Gastrocnemius medialis (tissue), 4 donors: Measurements from ENCODE around the gene POLR3A. TPM values are rescaled to one million over a fixed set of nuclear protein-coding genes. Genes with fewer than 3 reads are reported as not detected.
"Not testable (repeated sequence)": the region's sequence is repeated elsewhere in the genome, so short reads cannot be mapped to it uniquely, and the experiment has no call there.

ENCODE experiments used
- ATAC-seq, 2 donors: fragments of 150-250 bp; one replicate each; pipeline ENCODE4 v1.9.1; 2016
- DNase-seq, 2 donors: peaks; one replicate each; pipeline ENCODE4 v3.0.0-alpha.2; 2019
- H3K27ac ChIP-seq, 4 donors: fragments of 200-600 bp; sonication (generic); 1 replicate in 1 of 4; 2 replicates in 3 of 4; pipeline ENCODE4 v1.5.1; 2016 to 2018; ENCODE audit warnings: mild to moderate bottlenecking in 2 of 4, moderate library complexity in 1 of 4
- H3K27me3 ChIP-seq, 3 donors: fragments of 200-600 bp; sonication (generic) in 2 of 3; 1 replicate in 1 of 3; 2 replicates in 2 of 3; pipeline versions ENCODE4 v1.5.1 to v1.6.0; 2016 to 2019; ENCODE audit warnings: mild to moderate bottlenecking in 1 of 3, moderate library complexity in 1 of 3
- H3K36me3 ChIP-seq, 2 donors: fragments of 200-600 bp; sonication (generic) in 1 of 2; one replicate each; pipeline ENCODE4 v1.5.1; 2017 to 2018
- H3K4me1 ChIP-seq, 2 donors: fragments of 200-600 bp; sonication (generic) in 1 of 2; one replicate each; pipeline ENCODE4 v1.5.1; 2016 to 2017; ENCODE audit warnings: mild to moderate bottlenecking in 2 of 2
- H3K4me3 ChIP-seq, 4 donors: fragments of 200-600 bp; sonication (generic) in 3 of 4; 1 replicate in 1 of 4; 2 replicates in 3 of 4; pipeline ENCODE4 v1.5.1; 2016 to 2019; ENCODE audit warnings: mild to moderate bottlenecking in 2 of 4
- H3K9me3 ChIP-seq, 3 donors: fragments of 200-600 bp; sonication (generic) in 2 of 3; 1 replicate in 1 of 3; 2 replicates in 2 of 3; pipeline ENCODE4 v1.5.1; 2016 to 2019
- POLR2A ChIP-seq, 2 donors: fragments of 450-650 bp; IDR thresholded peaks; one replicate each; pipeline ENCODE4 v1.6.1; 2017; ENCODE audit warnings: antibody characterized with exemption in 2 of 2, mild to moderate bottlenecking in 2 of 2, moderate library complexity in 2 of 2
- in situ Hi-C, 4 donors: fragments of 200-750 bp; cut with MboI; loops; one replicate each; pipeline versions ENCODE4 v1.15.0 to v1.8.0; 2017; ENCODE audit warnings: low sequenced_read_pairs in 4 of 4
- intact Hi-C: fragments of 100-400 bp; cut with DNase I; formaldehyde crosslinking; loops from one replicate; pipeline ENCODE4 v1.15.1; 2023; ENCODE audit warnings: low total_unique reads
- total RNA-seq, 4 donors: library from RNA; depleted of rRNA; stranded (reverse); fragments of >200 nt; gene quantifications; one replicate each; pipeline versions ENCODE4 v1.1.0 to v1.2.3, GENCODE V29; 2016
- TF ChIP-seq, protein P1 (sequence below), 5 experiments: fragments of 450-650 bp in 3 of 5; fragments of 200-600 bp in 2 of 5; sonication (generic) in 2 of 5; IDR thresholded peaks in 4 of 5; conservative IDR thresholded peaks in 1 of 5; 1 replicate in 4 of 5; 2 replicates in 1 of 5; pipeline ENCODE4 v1.5.1; 2016 to 2019; ENCODE audit warnings: antibody characterized with exemption in 5 of 5, mild to moderate bottlenecking in 3 of 5, moderate library complexity in 3 of 5

The POLR3A gene
- total RNA-seq, 4 donors from 2014 or later = 11.0 to 17.4 (median 15.5) TPM

DNA sequence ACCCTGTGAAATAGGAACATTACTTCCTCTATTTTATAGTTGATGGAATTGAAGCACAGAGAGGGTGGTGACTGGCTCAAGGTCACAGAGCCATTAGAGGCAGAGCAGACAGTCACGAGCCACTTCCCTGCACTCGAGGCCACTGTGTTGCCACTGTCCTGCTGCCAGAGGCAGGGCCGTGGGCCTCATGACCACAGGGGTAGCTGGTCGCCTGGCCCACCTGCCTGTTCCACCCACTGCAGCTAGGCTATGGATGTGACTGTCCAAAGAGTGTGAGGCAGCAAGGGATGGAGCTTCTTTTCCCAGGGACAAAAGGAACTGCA, 42.5 kb upstream of the POLR3A start:
- Histone ChIP-seq H3K9me3 (peaks cover 0 to 4% (median 0%) of the 10 kb centered on the region in 3 donors), H3K27me3 (no peaks in the 10 kb centered on the region), H3K4me1 (no peaks in the 10 kb centered on the region), H3K27ac (no peak overlapping the region), H3K36me3 (no peaks in the 10 kb centered on the region), H3K4me3 (no peak overlapping the region)
- intact Hi-C loops = no loop called here
- TF ChIP-seq, protein P1, sequence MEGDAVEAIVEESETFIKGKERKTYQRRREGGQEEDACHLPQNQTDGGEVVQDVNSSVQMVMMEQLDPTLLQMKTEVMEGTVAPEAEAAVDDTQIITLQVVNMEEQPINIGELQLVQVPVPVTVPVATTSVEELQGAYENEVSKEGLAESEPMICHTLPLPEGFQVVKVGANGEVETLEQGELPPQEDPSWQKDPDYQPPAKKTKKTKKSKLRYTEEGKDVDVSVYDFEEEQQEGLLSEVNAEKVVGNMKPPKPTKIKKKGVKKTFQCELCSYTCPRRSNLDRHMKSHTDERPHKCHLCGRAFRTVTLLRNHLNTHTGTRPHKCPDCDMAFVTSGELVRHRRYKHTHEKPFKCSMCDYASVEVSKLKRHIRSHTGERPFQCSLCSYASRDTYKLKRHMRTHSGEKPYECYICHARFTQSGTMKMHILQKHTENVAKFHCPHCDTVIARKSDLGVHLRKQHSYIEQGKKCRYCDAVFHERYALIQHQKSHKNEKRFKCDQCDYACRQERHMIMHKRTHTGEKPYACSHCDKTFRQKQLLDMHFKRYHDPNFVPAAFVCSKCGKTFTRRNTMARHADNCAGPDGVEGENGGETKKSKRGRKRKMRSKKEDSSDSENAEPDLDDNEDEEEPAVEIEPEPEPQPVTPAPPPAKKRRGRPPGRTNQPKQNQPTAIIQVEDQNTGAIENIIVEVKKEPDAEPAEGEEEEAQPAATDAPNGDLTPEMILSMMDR (IDR thresholded peaks at IDR 0.05 in 4 of 5, conservative IDR thresholded peaks at IDR 0.05 in 1 of 5) = no peak
- no peak for TF ChIP-seq POLR2A (IDR thresholded peaks at IDR 0.05)
- no peak for DNase-seq
- in situ Hi-C loops = loop anchor here (25.0 kb wide), 4 partner anchors 240 to 590 kb away; no protein-coding TSS in a partner anchor
- no peak for ATAC-seq

DNA sequence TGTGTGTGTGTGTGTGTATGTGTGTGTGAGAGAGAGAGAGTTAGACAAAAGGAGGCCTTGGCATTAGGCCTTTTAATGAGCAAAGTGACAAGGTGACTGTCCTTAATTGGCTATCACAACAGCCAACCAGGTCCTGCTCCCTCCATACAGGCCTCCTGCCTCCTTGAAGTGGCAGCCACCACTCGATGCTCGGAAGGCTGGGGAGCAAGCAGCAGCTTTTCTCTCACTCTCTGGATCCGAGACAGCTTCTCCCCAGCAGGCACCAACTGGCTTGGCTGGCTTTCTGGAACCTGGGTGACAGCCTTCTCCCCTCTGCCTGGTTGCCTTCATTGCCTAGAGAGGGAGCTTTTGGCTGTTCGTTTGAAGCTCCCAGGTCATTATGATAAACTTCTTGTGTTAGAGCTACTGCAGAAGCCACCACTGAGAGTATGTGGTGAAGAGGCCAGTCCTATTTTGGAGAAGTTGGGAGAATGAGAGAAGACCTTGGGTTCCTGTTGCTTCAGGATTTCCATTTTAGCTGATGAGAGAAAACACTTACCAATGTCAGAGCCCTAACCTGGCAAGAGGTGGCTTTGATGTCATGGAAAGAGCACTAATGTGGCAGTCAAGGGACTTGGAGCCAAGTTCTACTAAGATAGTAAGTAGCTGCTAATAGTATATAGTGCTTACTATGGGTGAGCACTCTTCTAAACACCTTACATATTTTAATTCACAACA, 42.0 kb upstream of the POLR3A start:
- ATAC-seq = no peak
- intact Hi-C loops = no loop called here

DNA sequence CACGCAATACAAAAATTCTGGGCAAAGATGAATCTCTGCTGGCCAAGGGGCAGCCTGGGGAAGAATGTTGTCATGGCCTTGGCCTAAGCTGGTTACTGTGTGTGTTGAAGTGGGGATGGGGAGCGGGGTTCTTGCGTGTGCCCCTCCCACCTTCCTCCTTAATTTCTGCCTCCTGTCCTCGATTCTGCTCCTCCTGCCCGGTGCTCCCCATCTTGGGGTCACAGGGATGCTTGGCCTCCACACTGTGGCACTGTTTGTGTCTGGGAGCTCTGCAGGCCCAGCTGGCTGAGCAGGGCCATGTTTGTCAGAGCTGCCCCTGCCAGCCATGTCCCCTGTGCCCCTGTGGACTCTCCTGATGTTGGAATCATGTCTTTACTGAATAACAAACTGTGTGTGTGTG, 41.4 kb upstream of the POLR3A start:
- in situ Hi-C loops = loop anchor here (25.0 kb wide), 4 partner anchors 242 to 592 kb away; no protein-coding TSS in a partner anchor
- no peak for ATAC-seq

More for the DNA sequence above, 42.0 kb upstream of the POLR3A start:
- Histone ChIP-seq H3K27me3 (no peaks in the 10 kb centered on the region), H3K4me3 (no peak overlapping the region), H3K27ac (no peak overlapping the region), H3K36me3 (no peaks in the 10 kb centered on the region), H3K9me3 (peaks cover 0 to 4% (median 0%) of the 10 kb centered on the region in 3 donors), H3K4me1 (no peaks in the 10 kb centered on the region)
- no peak for TF ChIP-seq POLR2A (IDR thresholded peaks at IDR 0.05)
- TF ChIP-seq, protein P1 (IDR thresholded peaks at IDR 0.05 in 4 of 5, conservative IDR thresholded peaks at IDR 0.05 in 1 of 5) = no peak
- no peak for DNase-seq
- in situ Hi-C loops = loop anchor here (25.0 kb wide), 4 partner anchors 241 to 591 kb away; no protein-coding TSS in a partner anchor

DNA sequence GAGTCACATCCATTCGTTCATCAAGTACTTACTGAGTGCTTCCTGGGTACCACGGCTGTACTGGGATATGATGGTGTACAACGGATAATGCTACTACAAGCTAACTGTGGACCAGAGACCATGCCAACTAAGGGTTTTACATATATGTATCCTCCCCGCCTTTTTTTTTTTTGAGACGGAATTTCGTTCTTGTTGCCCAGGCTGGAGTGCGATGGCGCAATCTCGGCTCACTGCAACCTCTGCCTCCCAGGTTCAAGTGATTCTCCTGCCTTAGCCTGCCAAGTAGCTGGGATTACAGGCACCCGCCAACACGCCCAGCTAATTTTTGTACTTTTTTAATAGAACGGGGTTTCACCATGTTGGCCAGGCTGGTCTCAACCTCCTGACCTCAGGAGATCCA, 40.7 kb upstream of the POLR3A start:
- H3K36me3 ChIP-seq, H3K27ac ChIP-seq, H3K9me3 ChIP-seq, H3K27me3 ChIP-seq, H3K4me3 ChIP-seq, ATAC-seq, DNase-seq, intact Hi-C loops, H3K4me1 ChIP-seq: not testable (repeated sequence)
- in situ Hi-C loops = loop anchor here (25.0 kb wide), 4 partner anchors 242 to 592 kb away; no protein-coding TSS in a partner anchor

More for the DNA sequence above, 41.4 kb upstream of the POLR3A start:
- Histone ChIP-seq H3K4me3 (no peak overlapping the region), H3K27me3 (no peaks in the 10 kb centered on the region), H3K9me3 (peaks cover 0 to 4% (median 0%) of the 10 kb centered on the region in 3 donors), H3K4me1 (no peaks in the 10 kb centered on the region), H3K36me3 (no peaks in the 10 kb centered on the region), H3K27ac (no peak overlapping the region)
- TF ChIP-seq, protein P1 (IDR thresholded peaks at IDR 0.05 in 4 of 5, conservative IDR thresholded peaks at IDR 0.05 in 1 of 5) = no peak
- no peak for TF ChIP-seq POLR2A (IDR thresholded peaks at IDR 0.05)
- intact Hi-C loops = no loop called here
- DNase-seq = no peak

DNA sequence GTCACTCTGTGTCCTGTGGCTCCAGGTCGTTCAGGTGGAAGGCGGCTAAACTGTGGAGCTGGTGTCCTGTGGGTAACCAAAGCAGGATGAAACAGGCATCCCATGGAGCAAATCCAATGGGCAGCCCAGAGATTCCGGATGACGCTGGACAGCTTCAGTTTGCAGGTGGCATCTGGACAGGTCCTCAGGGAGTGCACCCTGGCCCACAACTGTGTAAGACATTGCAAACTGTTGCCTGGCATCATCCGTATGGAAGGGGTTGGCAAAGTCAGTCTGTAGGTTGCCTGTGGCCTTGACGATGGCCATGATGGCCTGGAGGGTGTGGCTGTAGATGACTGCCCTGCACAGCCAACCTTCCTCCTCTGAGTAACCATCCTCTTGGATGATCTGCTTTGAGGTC, 39.8 kb upstream of the POLR3A start:
- ATAC-seq (no peak), DNase-seq (no peak)
- no peaks in the 10 kb centered on the region for H3K4me1 ChIP-seq
- in situ Hi-C loops = loop anchor here (25.0 kb wide), 4 partner anchors 243 to 593 kb away; no protein-coding TSS in a partner anchor
- no peak overlapping the region for H3K27ac ChIP-seq
- no peak for TF ChIP-seq POLR2A (IDR thresholded peaks at IDR 0.05)
- TF ChIP-seq, protein P1 (IDR thresholded peaks at IDR 0.05 in 4 of 5, conservative IDR thresholded peaks at IDR 0.05 in 1 of 5) = no peak
- H3K4me3 ChIP-seq = no peak overlapping the region
- no peaks in the 10 kb centered on the region for H3K27me3 ChIP-seq
- no peaks in the 10 kb centered on the region for H3K36me3 ChIP-seq
- H3K9me3 ChIP-seq = peaks cover 0 to 2% (median 0%) of the 10 kb centered on the region in 3 donors
- intact Hi-C loops = no loop called here
